Esophagus mucosa (tissue), 1 donor: ENCODE measurements around the gene HSDL1. TPM values are rescaled to one million over a fixed set of nuclear protein-coding genes. Genes with fewer than 3 reads are reported as not detected.

Experiments used
- ATAC-seq: fragments of 200-7000 bp; cut with Tn5 transposase; one replicate; pipeline ENCODE4 v1.9.1; 2020
- total RNA-seq: library from RNA; stranded (reverse); gene quantifications from one replicate; pipeline ENCODE4 v1.2.4, GENCODE V29; 2023
- donor health status: DM: yes; HTN: yes; CAD: no.

Gene HSDL1
- total RNA-seq, 1 donor from 2014 or later, result 8.6 TPM

DNA sequence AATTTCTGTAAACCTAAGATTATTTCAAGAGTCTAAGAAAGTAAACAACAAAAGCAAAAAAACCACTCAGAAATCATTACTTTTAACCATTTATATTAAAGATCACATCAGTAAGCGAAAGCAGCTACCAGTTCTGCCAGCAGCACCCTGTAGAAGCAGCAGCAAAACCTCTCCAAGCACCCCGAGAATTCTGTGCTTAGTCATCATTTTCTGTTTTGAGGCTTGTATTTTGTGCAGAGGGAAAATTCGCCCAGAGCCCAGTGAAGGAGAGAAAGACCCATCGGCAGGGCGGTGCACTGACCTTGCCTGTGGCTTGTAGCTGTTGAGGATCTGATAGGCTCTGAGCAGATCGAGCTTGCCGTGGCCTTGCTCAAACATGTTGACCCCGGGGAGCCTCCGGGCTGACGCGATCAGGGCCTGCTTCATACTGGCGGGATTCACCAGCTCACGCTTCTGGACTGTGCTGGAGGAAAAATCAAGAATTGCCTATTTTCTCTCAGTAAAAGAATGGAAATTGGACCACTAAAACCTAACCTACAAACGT is 63.5 kb downstream of the HSDL1 start:
- peak; percentile 48 for ATAC-seq

DNA sequence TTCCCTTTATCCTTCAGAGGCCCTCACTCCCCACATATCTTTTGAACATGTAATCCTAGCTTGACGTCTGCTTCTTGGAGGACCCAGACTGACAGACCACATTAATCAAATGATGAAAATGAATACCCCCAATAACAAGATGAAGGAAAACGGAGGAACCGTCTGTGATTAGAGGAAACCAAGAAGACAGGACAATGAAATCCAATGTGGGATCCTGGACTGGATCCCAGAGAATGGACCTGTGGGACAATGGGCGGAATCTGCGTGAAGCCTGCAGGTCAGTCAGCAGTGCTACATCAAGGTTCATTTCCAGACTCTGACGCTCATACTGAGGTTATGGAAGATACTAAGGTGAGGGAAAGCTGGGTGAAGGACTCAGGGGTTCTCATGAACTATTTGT is 64.2 kb downstream of the HSDL1 start:
- no peak for ATAC-seq

DNA sequence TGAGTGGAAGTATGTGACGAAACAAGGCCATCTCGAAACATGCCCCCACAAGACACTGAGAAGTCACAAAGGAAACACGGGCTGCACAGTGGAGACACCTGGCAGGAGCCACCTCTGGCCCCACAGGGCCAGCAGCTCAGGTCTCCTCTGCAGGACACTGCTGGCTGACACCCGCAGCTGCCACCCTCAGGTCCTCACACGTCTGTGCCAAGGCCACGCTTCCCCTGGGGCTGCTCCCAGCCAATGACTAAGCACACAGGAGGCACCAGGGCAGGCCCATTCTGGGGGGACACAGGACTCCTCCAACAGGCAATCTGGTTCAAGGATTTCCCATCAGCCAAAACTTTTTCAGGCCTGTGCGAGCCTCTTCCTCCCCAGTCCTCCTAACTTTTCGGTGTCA is 64.6 kb downstream of the HSDL1 start:
- ATAC-seq, result peak; percentile 63

DNA sequence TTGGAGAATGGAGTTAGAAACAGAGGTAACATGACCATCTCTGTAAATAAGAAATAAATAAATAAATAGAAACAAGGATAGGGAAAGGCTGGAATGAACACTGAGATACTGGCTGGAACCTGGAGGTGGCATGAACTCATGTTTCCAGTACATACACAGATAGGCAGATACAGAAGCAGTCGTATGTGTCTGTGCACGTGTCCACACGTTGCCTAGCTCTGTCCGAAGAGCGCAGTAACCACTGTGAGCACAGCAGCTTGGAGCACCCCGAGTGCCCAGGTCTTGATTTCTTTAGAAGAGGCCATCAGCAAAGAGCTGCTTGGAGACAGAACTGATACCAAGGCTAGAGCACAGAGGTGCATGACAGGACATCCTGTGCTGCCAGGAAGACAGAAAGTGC is 65.3 kb downstream of the HSDL1 start:
- ATAC-seq, result no peak

DNA sequence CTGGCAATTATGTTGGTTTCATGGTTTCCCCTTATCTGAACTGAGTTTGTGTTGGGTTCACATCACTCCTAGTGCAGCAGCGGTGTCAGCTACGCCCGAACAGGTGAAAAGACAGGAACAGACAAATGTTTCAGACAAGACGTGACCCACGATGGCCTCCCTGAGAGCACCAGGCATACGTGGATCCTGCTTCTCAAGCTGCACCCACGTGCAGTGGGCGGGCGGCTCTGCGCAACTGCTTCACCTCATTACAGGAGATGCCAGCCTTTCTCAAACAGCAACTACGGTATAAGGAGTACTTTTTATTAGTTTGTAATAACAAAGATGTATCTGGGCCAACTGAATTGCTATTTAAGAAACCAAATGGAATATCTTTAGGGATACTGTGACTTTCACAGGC is 69.6 kb downstream of the HSDL1 start:
- ATAC-seq, result no peak

DNA sequence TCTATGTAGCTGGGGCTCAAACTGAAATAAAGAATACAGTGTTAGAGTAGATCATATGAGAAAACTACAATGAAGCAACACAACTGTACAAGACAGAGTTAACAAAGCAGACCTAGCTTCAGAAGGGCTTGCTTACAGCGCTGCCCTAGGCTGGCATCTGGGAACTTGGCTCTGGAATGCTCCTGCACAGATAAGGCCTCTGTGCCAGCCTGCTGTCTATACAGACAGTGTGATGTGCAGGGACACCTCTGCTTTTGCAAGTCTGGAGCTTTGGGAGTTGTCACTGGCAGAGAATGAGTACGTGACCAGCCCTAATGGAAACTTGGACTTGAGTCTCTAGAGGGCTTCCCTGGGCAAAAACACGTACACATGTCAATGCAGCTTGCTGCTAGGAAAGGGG is 70.3 kb downstream of the HSDL1 start:
- ATAC-seq, result no peak

Other genes starting within 250 kb of the HSDL1 start
- gene MLYCD, start 246.1 kb downstream of the HSDL1 start, total RNA-seq, result 2.1 TPM
- 5.6 TPM for gene OSGIN1, start 191.9 kb downstream of the HSDL1 start, total RNA-seq
- gene NECAB2, start 176.9 kb downstream of the HSDL1 start, total RNA-seq, result not detected
- gene SLC38A8, start 102.4 kb downstream of the HSDL1 start, total RNA-seq, result not detected
- 37.3 TPM for gene MBTPS1, start 28.2 kb downstream of the HSDL1 start, total RNA-seq
- gene DNAAF1, start 131 bp upstream of the HSDL1 start, total RNA-seq, result 0.16 TPM
- gene TAF1C, start 41.9 kb upstream of the HSDL1 start, total RNA-seq, result 18.3 TPM
- gene ADAD2, start 46.0 kb upstream of the HSDL1 start, total RNA-seq, result 1.1 TPM
- gene KCNG4, start 94.8 kb upstream of the HSDL1 start, total RNA-seq, result not detected
- gene WFDC1, start 149.7 kb upstream of the HSDL1 start, total RNA-seq, result 1.1 TPM
- gene ATP2C2, start 223.4 kb upstream of the HSDL1 start, total RNA-seq, result 6.9 TPM